Astrocyte (in vitro differentiated cells and primary cell): ENCODE data around the gene CHST5.

Experiments used
- CTCF ChIP-seq: IDR thresholded peaks from 2 replicates; pipeline ENCODE4 v1.5.1; 2011; ENCODE audit warnings: low read depth, mild to moderate bottlenecking, inconsistent platforms, low read length, moderate library complexity; ENCODE audit not compliant: insufficient read depth
- EZH2 ChIP-seq: IDR thresholded peaks from 2 replicates; pipeline ENCODE4 v1.6.1; 2012; ENCODE audit warnings: mild to moderate bottlenecking, low read length, inconsistent platforms; ENCODE audit not compliant: insufficient read depth

GRCh38 chr16:75534560-75535205 lies 1.2 kb downstream of the CHST5 start:
- TF ChIP-seq CTCF (no peak), EZH2 (no peak)
